ENCODE data around the gene ZNF532.
"Not testable (repeated sequence)": the region's sequence is repeated elsewhere in the genome, so short reads cannot be mapped to it uniquely, and the experiment has no call there.

ZNF532 gene

DNA sequence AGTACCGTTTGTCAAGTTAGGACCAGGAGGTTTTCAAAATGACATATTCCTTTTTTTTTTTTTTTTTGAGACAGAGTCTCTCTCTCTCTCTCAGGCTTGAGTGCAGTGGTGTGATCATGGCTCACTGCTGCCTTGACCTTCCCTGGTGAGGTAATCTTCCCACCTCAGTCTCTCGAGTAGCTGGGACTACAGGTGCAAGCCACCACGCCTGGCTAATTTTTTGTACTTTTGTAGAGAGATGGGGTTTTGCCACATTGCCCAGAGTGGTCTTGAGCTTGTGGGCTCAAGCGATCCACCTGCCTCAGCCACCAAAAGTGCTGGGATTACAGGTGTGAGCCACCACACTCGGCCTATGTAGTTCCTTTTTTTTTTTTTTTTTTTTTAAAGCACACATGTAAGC lies 147.1 kb downstream of the ZNF532 start:
- DNase-seq = no peak

DNA sequence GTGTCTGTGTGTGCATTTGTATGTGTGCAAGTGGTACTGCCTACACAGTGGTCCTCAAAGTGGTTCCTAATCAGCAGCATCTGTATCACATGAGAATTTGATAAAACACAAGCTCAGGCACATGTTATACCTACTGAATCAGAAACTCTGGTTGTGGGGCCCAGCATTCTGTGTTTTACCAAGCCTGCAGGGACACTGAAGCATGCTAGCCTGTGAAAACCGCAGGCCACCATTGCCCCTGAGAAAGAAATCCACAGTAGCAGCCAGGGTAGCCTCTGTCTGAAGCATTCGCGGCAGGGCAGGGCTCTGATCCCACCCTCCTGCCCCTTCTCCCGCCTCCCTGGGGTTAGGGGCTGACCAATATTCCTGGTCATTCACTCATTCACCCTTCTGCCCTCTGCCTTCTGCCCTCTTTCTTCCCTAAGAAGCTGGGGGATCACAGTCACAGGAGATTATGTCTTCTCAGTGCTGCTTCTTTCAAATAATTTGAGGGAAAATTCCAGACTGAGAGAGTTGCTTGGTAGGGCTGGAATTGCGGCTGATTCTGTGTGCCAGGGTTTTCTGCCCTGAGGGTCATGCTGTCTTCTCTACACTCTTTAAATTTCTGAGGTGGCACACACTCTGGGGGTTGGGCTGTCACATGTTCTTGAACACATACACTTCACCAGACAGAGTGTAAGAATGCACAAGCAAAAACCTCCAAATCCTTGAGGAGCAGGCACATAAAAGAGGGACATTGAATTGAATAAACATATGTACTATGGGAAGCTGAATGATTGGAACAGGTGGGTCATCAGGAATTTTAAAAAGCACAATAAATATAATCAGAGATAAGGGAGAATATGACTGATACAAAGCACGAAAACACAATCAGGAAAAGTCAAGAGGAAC lies 148.4 kb downstream of the ZNF532 start:
- DNase-seq = no peak

DNA sequence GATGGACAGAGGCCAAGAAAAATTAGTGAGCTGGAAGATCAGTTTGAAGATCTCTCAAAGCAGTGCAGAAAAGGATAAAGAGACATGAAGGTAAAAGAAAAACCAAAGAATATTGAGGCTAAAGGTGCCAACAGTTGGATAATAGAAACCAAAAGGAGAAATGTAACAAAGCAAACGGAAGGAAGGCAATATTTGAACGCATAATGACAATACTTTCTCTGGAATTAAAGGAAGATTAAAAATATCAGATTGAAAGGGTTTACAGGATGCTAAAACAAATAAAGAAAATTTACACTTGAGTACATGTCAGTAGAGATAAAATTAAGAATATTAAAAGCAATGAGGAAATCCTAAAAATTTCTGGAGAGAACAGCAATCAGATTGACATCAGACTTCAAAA lies 149.1 kb downstream of the ZNF532 start:
- no peak for DNase-seq

DNA sequence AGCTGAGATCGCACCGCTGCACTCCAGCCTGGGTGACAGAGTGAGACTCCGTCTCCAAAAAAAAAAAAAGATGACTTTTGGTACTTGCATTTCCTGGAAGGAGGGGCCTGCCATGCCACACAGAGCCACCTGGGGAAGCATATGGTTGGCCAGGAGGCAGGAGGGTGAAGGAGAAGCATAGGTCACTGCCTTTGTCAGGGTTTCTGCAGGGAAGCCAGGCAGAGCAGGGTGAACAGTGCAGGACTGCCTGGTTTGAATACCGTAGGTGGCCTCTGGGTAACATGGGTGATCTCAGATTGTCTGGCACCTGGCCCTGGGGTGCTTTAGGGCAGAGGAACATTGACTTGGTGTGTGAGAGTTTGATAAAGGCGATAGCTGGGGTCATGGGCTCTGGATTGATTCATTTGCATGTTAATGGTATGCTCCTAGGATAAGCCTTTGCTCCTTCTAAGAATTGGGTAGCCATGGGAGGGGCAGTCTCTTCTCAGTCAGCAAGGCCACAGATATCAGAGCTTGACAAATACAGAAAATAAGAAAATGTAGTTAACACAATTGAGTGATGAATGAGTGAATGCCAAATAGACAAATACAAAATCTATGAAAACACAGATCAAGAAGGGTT lies 151.0 kb downstream of the ZNF532 start:
- DNase-seq = peak; percentile 75

DNA sequence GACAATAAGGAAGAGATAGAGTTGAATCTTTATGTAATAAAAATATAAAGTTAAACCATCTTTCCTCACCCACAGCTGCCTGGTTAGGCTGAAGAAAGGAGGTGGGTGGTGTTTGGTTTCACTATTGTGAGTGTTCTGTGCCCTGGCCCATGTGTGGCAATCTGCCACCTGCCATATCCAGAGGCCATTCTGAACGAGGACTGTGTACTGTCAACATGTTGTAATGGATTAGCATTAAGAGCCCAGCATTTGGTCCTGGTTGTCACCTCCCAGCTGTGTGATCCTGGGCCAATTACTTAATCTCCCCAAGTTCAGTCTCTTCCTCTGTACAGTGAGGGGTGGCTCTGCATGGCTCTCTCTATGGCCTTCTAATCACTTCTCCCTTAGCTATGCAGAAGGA lies 156.8 kb downstream of the ZNF532 start:
- DNase-seq = peak; percentile 72

DNA sequence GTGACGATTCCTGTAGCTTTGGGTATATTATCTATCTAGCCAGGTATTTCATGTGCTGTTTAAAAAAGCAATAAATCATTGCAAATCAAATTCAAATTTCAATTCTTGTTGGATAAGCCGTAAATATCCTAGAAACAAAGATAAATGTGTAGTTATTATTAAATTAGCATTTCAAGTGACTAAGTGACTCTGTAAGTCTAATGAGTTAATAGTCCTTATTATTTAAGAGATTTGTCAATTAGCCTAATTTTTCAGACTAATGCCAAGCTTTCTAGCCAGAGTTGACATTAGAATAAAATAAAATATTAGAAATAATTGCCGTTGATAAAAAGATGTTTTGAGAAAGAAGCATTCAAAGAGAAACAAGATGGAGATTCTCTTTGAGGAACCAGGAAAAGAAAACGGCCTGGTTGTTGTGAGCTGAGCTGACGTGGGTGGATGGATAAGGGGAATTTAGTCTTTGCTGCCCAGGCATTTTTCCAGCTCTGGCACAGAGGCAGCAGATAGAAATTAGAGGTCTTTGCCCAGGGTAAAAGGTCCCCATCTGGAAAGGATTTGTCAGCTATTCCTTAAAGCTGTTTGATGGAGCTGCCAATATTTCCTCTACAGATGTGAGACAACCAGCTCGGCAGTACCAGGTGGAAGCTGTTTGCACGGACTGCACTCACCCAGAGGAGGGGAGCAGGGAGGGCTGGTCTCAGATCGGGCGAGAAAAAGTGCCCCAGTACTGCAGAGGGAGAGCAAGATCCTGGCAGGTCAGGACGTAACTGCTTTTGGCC lies 157.7 kb downstream of the ZNF532 start:
- peak; percentile 37 for DNase-seq

DNA sequence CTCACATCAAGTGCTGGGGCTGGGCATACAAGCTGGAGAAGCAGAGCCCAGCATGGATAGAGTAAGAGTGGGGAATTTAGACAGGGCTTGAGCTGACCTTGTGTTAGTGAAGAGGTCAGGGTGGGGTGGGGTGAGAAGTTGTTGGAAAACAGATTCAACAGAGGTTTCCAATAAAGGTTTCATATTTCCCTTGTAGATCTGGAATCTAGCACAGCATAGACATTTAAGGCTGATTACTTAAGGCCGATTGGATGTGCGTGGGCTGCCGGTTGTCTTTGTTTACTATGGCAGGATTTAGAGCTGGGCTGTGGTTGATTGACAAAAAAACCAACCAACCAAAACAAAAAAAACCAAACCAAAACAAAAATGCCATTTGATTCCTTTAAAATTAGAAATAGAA lies 160.2 kb downstream of the ZNF532 start:
- DNase-seq = no peak

DNA sequence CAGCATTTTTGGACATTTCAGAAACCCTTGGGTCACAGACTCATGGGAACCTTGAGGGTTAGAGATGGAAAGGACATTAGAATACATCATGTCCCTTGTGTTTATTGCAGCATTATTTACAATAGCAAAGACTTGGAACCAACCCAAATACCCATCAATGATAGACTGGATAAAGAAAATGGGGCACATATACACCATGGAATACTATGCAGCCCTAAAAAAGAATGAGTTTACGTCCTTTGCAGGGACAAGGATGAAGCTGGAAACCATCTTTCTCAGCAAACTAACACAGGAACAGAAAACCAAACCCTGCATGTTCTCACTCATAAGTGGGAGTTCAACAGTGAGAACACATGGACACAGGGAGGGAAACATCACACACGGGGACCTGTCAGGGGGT lies 160.9 kb downstream of the ZNF532 start:
- not testable (repeated sequence) for DNase-seq

DNA sequence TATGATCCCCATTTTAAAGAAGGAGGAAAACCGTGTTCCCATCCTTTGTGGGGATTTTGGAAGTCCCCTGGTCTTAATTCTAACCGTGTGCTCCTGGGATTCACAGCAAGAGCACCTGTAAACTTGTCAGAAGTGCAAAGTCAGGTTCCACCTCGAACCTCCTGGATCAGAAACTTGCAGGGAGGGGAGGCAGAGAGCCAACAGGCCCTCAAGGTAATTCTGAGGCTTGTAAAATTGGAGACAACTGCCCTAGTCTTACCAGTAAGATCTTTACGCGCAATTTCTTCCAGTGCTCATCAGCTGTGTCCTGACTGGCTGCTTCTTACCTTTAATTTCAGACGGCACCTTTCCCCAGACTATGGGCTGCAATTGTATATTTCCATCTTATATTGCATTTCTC lies 161.7 kb downstream of the ZNF532 start:
- no peak for DNase-seq

DNA sequence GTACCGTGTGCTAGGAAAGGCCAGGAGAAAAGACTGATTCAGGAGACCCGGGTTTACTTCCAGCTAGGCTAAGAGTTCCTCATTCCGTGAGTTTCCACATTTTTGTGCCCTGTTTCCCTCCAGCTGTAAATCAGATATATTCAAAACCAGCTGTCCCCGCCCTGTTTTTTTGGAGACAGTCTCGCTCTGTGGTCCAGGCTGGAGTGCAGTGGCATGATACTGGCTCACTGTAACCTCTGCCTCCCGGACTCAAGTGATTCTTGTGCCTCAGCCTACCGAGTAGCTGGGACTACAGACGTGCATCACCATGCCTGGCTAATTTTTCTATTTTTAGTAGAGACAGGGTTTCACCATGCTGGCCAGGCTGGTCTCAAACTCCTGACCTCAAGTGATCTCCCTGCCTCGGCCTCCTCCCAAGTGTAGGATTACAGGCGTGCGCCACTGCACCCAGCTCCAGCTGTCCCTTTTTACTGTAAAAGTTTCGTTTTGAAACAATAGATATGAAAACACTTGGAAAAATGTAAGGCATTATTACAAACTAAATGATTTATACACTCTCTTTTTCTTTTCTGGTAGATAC lies 162.2 kb downstream of the ZNF532 start:
- DNase-seq = no peak

DNA sequence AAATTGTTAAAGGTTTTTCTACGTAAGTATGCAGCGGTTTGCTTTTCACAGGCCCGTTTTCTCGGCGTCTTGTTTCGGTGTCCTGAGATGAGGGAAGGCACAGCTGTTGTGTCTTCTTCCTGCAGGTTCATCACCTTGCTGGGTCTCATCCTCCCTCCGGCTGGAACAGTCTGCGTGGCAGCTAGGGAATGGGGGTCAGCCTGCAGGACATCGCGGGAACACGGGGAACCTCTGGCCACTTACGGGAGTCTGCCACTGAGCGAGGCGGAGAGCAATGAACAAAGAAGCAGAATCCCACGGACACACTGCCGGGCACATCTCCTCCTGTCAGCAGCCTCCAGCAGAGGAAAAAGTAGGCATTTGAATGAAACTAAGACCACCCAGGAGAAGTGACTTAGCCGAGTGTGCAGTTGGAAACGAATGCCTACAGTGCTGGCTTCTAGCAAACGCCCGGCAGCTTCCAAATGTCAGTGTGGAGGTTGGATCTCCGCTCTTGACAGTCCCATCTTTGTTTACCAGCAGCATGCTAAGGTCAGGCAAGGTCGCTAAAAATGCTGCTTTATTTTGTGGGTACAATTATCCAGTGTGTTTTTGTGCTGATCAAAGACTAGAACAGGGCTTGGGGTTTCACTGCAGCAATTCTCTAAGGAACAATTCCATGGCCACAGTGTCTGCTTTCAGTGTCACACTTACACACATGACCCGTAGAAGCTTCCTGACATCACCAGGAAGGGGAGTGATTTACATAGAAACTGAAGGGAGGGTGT lies 165.2 kb downstream of the ZNF532 start:
- DNase-seq = no peak

DNA sequence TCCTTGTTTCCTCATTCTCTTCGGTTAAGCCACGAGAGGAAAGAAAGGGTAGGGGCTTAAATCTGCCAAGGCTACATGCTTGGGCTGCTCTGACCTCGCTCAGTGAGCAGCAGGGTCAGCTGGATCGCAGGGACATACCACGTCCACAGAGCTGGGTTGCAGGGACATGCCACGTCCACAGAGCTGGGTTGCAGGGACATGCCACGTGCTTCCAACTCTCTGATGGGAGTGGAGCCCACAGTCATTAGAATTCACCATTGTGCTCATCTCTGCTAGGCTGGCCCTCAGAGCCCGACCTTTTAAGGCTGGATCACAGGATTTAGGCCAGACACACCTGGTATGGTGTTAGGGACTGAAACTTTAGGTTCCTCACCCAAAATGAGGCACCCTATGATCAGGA lies 167.6 kb downstream of the ZNF532 start:
- DNase-seq = no peak

DNA sequence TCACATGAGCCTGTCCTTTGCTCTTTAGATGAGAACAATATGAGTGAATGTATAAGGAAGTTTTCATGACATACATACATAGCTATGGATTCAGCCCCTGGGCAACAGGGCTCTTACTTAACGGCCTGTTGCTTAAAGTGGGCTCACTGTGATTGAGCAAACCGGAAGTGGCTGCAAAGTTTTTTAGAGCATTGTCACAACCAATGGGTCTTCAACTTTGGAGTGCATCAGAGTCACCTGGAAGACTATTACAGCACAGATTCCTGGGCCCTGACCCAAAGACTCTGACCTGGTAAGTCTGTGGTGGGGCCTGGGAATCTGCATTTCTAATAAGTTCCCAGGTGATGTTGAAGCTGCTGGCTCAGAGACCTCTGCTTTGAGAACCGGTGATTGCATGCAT lies 168.7 kb downstream of the ZNF532 start:
- DNase-seq = no peak

DNA sequence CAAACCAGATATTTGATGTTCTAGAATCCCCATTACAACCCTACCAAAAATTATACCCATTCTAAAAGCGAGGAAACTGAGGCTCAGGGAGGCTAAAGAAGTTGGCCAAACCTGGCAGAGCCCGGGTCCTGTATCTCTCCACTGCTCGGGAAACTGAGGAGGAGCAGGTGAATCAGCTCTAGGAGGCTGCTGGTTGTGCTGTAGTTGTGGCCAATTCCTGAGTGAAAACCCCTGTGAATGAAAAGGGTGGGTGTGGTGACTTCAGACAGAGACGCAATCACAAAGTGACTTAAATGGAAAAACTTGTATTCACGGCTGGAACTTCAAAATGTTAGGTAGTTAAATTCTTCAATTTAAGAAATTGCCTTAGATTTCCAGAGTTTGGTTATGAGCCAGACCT lies 169.3 kb downstream of the ZNF532 start:
- DNase-seq = no peak

DNA sequence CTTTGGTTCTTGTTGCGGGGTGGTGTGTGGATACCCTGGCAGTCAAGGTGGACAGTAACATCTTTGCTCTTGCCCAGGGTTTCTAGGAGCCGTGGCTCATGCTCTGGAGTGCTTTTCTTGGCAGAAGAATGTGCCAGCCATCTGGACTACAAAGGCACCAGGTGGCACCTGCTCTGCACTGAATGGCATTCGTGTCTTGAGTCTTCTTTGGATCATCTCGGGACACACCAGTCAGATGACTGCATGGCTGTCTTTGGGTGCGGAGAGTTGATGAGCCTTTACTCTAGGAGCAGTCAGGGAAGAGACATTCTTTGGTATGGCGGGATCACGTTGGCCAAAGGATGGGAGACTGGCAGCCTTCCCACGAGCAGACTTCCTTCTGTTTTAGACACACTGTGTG lies 170.9 kb downstream of the ZNF532 start:
- DNase-seq = peak; percentile 15
